Trophoblast cell (in vitro differentiated cells and primary cell): ENCODE results near the gene PRTN3.

Experiments
- DNase-seq, 2 donors: peaks; one replicate each; pipeline ENCODE4 v3.0.0-alpha.2; 2016
- H2AFZ ChIP-seq: 2 replicates; pipeline ENCODE4 v1.6.1; 2013; ENCODE audit warnings: low read length, moderate library complexity, mild to moderate bottlenecking; ENCODE audit not compliant: insufficient read depth, poor library complexity
- H2AK5ac ChIP-seq: 2 replicates; pipeline ENCODE4 v1.6.1; 2013; ENCODE audit warnings: mild to moderate bottlenecking, low read length
- H2BK120ac ChIP-seq: 2 replicates; pipeline ENCODE4 v1.6.1; 2013; ENCODE audit warnings: low read length, mild to moderate bottlenecking, moderate library complexity; ENCODE audit not compliant: insufficient read depth, poor library complexity
- H2BK12ac ChIP-seq: 2 replicates; pipeline ENCODE4 v1.6.1; 2013; ENCODE audit warnings: mild to moderate bottlenecking, low read length, moderate library complexity
- H2BK5ac ChIP-seq: 2 replicates; pipeline ENCODE4 v1.6.1; 2013; ENCODE audit warnings: low read length, low read depth, moderate library complexity, mild to moderate bottlenecking; ENCODE audit not compliant: poor library complexity
- H3K14ac ChIP-seq: 2 replicates; pipeline ENCODE4 v1.6.1; 2013; ENCODE audit warnings: mild to moderate bottlenecking, low read length
- H3K18ac ChIP-seq: 2 replicates; pipeline ENCODE4 v1.6.1; 2013; ENCODE audit warnings: mild to moderate bottlenecking, low read length
- H3K23ac ChIP-seq: 2 replicates; pipeline ENCODE4 v1.6.1; 2013; ENCODE audit warnings: low read length
- H3K27ac ChIP-seq: 2 replicates; pipeline ENCODE4 v1.5.1; 2013; ENCODE audit warnings: low read depth, mild to moderate bottlenecking, inconsistent platforms, low read length, moderate library complexity
- H3K27me3 ChIP-seq: 2 replicates; pipeline ENCODE4 v1.6.1; 2013; ENCODE audit warnings: inconsistent platforms, mild to moderate bottlenecking, low read length, moderate library complexity; ENCODE audit not compliant: insufficient read depth
- H3K36me3 ChIP-seq, 2 experiments: 1 replicate in 1 of 2; 2 replicates in 1 of 2; pipeline ENCODE4 v1.6.1; 2013; ENCODE audit warnings: low read length in 2 of 2, mild to moderate bottlenecking in 2 of 2, moderate library complexity in 1 of 2; ENCODE audit not compliant: insufficient read depth in 2 of 2, control insufficient read depth in 1 of 2
- H3K4ac ChIP-seq: 2 replicates; pipeline ENCODE4 v1.6.1; 2013; ENCODE audit warnings: low read depth, mild to moderate bottlenecking, low read length, moderate library complexity
- H3K4me1 ChIP-seq, 2 experiments: 1 replicate in 1 of 2; 2 replicates in 1 of 2; pipeline ENCODE4 v1.6.1; 2013; ENCODE audit warnings: low read length in 2 of 2, mild to moderate bottlenecking in 2 of 2, moderate library complexity in 1 of 2; ENCODE audit not compliant: insufficient read depth in 2 of 2, control insufficient read depth in 1 of 2
- H3K4me2 ChIP-seq: 2 replicates; pipeline ENCODE4 v1.6.1; 2013; ENCODE audit warnings: inconsistent platforms, mild to moderate bottlenecking, low read length, moderate library complexity
- H3K4me3 ChIP-seq: 2 replicates; pipeline ENCODE4 v1.5.1; 2013; ENCODE audit warnings: mild to moderate bottlenecking, low read depth, low read length, inconsistent platforms
- H3K79me1 ChIP-seq: one replicate; pipeline ENCODE4 v1.6.1; 2013; ENCODE audit warnings: low read length
- H3K79me2 ChIP-seq: 2 replicates; pipeline ENCODE4 v1.6.1; 2013; ENCODE audit warnings: low read length, mild to moderate bottlenecking; ENCODE audit not compliant: control insufficient read depth, insufficient read depth, poor library complexity
- H3K9ac ChIP-seq: 2 replicates; pipeline ENCODE4 v1.6.1; 2013; ENCODE audit warnings: mild to moderate bottlenecking, low read length
- H3K9me3 ChIP-seq: 2 replicates; pipeline ENCODE4 v1.6.1; 2013; ENCODE audit warnings: low read depth, mild to moderate bottlenecking, control low read depth, inconsistent platforms, low read length; ENCODE audit not compliant: insufficient read depth
- H4K12ac ChIP-seq: 2 replicates; pipeline ENCODE4 v1.6.1; 2013; ENCODE audit warnings: low read depth, mild to moderate bottlenecking, low read length, moderate library complexity
- H4K8ac ChIP-seq: 2 replicates; pipeline ENCODE4 v1.6.1; 2013; ENCODE audit warnings: low read depth, mild to moderate bottlenecking, low read length, moderate library complexity
- H4K91ac ChIP-seq: one replicate; pipeline ENCODE4 v1.6.1; 2013; ENCODE audit warnings: low read depth, mild to moderate bottlenecking, low read length, moderate library complexity
- WGBS: extraction: QIAGEN DNeasy Blood & Tissue Kit; methylation state at CpG from one replicate; pipeline ENCODE4 v1.1.7; 2013; ENCODE audit warnings: missing lambda C conversion rate; ENCODE audit not compliant: insufficient read length, insufficient coverage; ENCODE audit errors: extremely low coverage; 5-methylcytosine and 5-hydroxymethylcytosine counted together

PRTN3 gene

DNA sequence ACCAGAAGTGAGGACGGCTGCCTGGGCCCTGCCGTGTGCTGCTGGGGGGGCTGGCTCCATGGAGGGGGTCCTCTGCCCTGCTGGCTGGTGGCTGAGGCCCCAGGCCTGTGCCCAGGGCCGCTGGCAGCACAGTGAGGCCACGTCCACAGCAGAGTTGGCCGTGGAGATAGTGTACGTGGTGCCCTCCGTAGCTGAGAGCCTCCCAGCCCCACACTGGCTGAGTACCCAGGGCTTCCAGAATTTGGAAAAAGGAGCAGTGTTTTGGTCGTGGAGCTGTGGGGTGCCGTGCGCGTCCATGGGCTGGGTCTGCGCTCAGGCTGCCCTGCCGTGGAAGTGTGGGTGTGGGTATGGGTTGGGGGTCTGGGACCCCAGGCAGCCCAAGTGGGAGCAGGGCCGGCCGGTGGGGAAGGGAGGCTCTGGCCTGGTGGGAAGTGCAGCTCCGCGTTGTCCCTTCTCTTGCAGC lies 37.7 kb upstream of the PRTN3 start:
- peaks cover 64% of the 10 kb centered on the region for H3K79me2 ChIP-seq
- H4K12ac ChIP-seq, result no peak overlapping the region
- no peak overlapping the region for H3K4me2 ChIP-seq
- H2BK120ac ChIP-seq, result no peak overlapping the region
- H3K79me1 ChIP-seq, result peaks cover 14% of the 10 kb centered on the region
- H3K9me3 ChIP-seq, result peaks cover 3% of the 10 kb centered on the region
- H4K8ac ChIP-seq, result no peak overlapping the region
- no peak overlapping the region for H3K9ac ChIP-seq
- no peak overlapping the region for H3K4me3 ChIP-seq
- H3K27ac ChIP-seq, result no peak overlapping the region
- H2AFZ ChIP-seq, result no peak overlapping the region
- no peak overlapping the region for H3K23ac ChIP-seq
- H3K14ac ChIP-seq, result no peak overlapping the region
- no peaks in the 10 kb centered on the region for H3K27me3 ChIP-seq
- H2BK12ac ChIP-seq, result no peak overlapping the region
- H3K4ac ChIP-seq, result peak overlapping the region; percentile 97
- peaks cover 91% of the 10 kb centered on the region in 2 experiments for H3K36me3 ChIP-seq
- no peak overlapping the region for H2AK5ac ChIP-seq
- WGBS, result no CpG with 5 or more reads among the region's 17 CpGs
- no peak for DNase-seq
- no peak overlapping the region for H2BK5ac ChIP-seq
- H3K18ac ChIP-seq, result no peak overlapping the region
- no peak overlapping the region for H4K91ac ChIP-seq
- H3K4me1 ChIP-seq, result peaks cover 25 to 28% of the 10 kb centered on the region in 2 experiments

DNA sequence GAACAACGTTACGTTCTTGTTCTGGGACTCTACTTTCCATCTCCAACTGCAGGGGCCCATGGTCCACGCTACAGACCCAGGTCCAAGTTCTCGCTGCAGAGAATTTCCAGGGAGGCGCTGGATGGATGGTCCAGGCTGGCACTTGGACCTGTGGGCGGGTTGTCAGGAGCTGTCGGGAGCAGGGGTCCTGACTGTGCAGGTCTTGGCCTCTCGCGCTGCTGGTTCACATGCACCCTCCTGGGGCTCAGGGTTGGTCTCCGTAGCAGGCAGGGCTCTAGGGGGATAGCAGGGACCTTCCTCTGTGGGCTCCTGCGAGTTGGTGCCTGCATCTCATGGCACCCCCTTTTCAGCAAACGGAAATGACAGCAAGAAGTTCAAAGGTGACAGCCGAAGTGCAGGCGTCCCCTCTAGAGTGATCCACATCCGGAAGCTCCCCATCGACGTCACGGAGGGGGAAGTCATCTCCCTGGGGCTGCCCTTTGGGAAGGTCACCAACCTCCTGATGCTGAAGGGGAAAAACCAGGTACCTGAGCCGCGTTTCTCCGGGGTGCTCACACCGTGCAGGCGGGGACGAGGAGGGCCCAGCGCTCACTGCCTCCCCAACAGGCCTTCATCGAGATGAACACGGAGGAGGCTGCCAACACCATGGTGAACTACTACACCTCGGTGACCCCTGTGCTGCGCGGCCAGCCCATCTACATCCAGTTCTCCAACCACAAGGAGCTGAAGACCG lies 36.9 kb upstream of the PRTN3 start:
- Histone ChIP-seq H2BK120ac (no peak overlapping the region), H3K9me3 (peaks cover 3% of the 10 kb centered on the region), H2AFZ (no peak overlapping the region), H3K4ac (peak overlapping the region; percentile 97), H4K91ac (no peak overlapping the region), H3K4me1 (peaks cover 25 to 28% of the 10 kb centered on the region in 2 experiments), H2BK12ac (no peak overlapping the region), H3K23ac (no peak overlapping the region), H3K4me3 (no peak overlapping the region), H3K79me2 (peaks cover 56% of the 10 kb centered on the region), H4K8ac (no peak overlapping the region), H3K36me3 (peaks cover 93 to 94% of the 10 kb centered on the region in 2 experiments), H3K27ac (no peak overlapping the region), H3K9ac (no peak overlapping the region), H3K4me2 (no peak overlapping the region), H2BK5ac (no peak overlapping the region), H3K14ac (no peak overlapping the region), H3K18ac (no peak overlapping the region), H3K27me3 (no peaks in the 10 kb centered on the region), H2AK5ac (no peak overlapping the region), H3K79me1 (peaks cover 7% of the 10 kb centered on the region), H4K12ac (no peak overlapping the region)
- DNase-seq, result no peak
- no CpG with 5 or more reads among the region's 31 CpGs for WGBS

DNA sequence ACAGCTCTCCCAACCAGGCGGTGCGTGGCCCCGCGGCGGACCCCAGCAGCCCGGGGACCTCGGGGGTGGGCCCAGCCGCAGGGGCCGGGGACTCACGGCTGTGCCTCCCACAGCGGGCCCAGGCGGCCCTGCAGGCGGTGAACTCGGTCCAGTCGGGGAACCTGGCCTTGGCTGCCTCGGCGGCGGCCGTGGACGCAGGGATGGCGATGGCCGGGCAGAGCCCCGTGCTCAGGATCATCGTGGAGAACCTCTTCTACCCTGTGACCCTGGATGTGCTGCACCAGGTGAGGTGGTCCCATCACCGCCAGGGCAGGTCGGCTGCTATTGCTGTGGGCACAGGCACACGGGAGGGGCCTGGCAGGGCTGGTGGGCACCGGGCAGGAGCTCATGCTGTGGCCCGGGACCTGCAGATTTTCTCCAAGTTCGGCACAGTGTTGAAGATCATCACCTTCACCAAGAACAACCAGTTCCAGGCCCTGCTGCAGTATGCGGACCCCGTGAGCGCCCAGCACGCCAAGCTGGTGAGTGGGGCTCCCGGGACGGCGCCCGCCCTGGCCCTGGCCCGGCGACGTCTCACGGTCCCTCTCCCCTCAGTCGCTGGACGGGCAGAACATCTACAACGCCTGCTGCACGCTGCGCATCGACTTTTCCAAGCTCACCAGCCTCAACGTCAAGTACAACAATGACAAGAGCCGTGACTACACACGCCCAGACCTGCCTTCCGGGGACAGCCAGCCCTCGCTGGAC lies 36.2 kb upstream of the PRTN3 start:
- Histone ChIP-seq H4K91ac (no peak overlapping the region), H3K36me3 (peaks cover 95 to 96% of the 10 kb centered on the region in 2 experiments), H3K79me2 (peaks cover 49% of the 10 kb centered on the region), H3K18ac (no peak overlapping the region), H3K9me3 (peaks cover 3% of the 10 kb centered on the region), H3K4ac (peak overlapping the region; percentile 97), H2AFZ (no peak overlapping the region), H3K4me3 (no peak overlapping the region), H3K4me1 (peaks cover 22% of the 10 kb centered on the region in 2 experiments), H2BK12ac (no peak overlapping the region), H3K9ac (no peak overlapping the region), H3K23ac (no peak overlapping the region), H2BK5ac (no peak overlapping the region), H3K4me2 (no peak overlapping the region), H2BK120ac (no peak overlapping the region), H2AK5ac (no peak overlapping the region), H3K14ac (no peak overlapping the region), H4K8ac (no peak overlapping the region), H3K27ac (no peak overlapping the region), H3K27me3 (no peaks in the 10 kb centered on the region), H3K79me1 (peaks cover 2% of the 10 kb centered on the region), H4K12ac (no peak overlapping the region)
- WGBS, result no CpG with 5 or more reads among the region's 53 CpGs
- DNase-seq, result no peak

DNA sequence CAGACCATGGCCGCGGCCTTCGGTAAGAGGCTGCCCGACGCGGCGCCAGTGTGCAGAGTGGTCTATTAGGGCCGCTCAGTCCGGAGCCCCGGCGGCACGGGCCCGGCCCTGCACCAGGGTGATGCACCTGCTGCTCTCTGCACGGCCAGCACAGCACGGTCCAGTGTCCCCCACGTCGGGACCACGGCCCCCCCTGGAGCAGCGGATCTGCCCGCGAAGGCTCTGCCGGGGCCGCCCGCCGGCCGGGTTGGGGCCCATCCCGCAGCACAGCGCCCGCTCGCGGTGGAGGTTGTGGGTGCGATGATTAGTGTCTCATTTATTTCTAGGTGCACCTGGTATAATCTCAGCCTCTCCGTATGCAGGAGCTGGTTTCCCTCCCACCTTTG lies 35.6 kb upstream of the PRTN3 start:
- no peak overlapping the region for H3K9ac ChIP-seq
- H2BK12ac ChIP-seq, result no peak overlapping the region
- no peak overlapping the region for H4K91ac ChIP-seq
- no peak overlapping the region for H3K4me3 ChIP-seq
- H3K79me1 ChIP-seq, result peaks cover 2% of the 10 kb centered on the region
- H2BK120ac ChIP-seq, result no peak overlapping the region
- no peak overlapping the region for H3K23ac ChIP-seq
- peaks cover 97 to 98% of the 10 kb centered on the region in 2 experiments for H3K36me3 ChIP-seq
- no peak for DNase-seq
- H3K4ac ChIP-seq, result peak overlapping the region; percentile 97
- no peak overlapping the region for H2AFZ ChIP-seq
- no peak overlapping the region for H2AK5ac ChIP-seq
- H3K18ac ChIP-seq, result no peak overlapping the region
- peaks cover 46% of the 10 kb centered on the region for H3K79me2 ChIP-seq
- H4K12ac ChIP-seq, result no peak overlapping the region
- H4K8ac ChIP-seq, result no peak overlapping the region
- H2BK5ac ChIP-seq, result no peak overlapping the region
- no CpG with 5 or more reads among the region's 33 CpGs for WGBS
- H3K27me3 ChIP-seq, result no peaks in the 10 kb centered on the region
- no peak overlapping the region for H3K27ac ChIP-seq
- H3K14ac ChIP-seq, result no peak overlapping the region
- H3K9me3 ChIP-seq, result peaks cover 3% of the 10 kb centered on the region
- peaks cover 18 to 19% of the 10 kb centered on the region in 2 experiments for H3K4me1 ChIP-seq
- H3K4me2 ChIP-seq, result no peak overlapping the region
